Embryonic facial prominence (tissue), 1 donor: ENCODE data around the gene CLP1.
A peak's percentile ranks its signal among the peaks of the same experiment; 100 is the strongest.

Source experiments
- DNase-seq: peaks from one replicate; pipeline ENCODE4 v3.0.0-alpha.2; 2016; ENCODE audit errors: extremely low spot score

CLP1 gene

DNA sequence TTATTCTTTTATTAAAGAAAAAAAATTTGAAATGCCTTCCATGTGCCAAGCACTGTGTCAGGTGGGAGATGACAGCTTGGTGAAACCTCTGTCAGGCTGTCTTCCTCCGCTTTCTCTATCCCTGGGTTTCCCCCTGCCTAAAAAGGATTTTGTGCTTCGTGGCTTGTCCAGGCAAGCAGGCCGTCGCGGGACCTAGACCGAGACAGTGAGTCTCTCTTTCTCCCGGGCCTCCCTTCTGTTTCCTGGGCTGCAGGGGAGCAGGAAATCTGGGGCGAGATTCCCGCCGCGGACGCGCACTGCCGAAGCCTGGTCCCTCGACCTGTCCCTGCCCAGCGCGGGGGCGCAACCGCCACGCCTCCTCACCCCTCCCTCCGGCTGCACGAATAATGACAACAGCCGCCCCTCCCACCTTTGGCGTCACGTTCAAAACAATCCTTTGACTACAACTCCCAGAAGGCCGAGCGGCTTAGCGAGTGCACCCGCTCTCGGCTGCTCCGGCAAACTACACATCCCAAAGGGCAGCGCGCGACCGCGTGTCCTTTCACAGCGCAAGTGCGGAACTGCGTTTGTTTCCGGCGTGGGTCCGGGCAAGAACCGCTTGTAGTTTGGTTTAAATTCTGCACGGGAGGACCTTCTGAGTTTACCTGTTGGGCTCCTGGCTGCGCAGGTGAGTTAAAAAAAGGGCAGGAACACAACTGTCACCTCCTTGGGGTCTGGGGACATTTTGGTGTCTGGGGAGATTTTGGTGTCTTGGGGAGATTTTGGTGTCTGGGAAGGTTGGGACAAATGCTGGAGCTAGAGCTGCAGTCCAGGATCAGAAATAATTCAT, at the start of gene CLP1:
Gene CLP1 (plus strand): TSS at position 569 of the 829 bp plus-strand sequence. CDS start 1,715 bp downstream, outside the sequence.
- DNase-seq: peak; percentile 95

DNA sequence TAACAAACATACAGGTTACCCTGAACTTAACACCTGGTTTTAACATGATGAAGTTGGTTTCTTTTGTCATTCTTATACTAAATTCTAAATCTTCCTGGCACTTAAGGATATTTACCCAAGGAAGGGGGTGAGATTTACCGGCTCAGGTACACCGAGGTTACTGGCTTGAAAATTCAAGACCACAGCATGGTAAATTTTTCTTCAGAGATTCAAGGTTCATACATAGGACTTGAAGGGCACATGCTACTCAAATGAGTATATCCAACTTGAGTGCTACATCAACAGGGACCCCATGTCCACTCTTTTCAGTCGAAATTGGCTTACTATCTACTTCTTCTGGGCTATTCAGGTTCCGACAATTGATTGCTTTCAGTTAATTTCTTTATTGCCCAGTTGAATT, 47.4 kb upstream of the CLP1 start:
- DNase-seq: no peak

DNA sequence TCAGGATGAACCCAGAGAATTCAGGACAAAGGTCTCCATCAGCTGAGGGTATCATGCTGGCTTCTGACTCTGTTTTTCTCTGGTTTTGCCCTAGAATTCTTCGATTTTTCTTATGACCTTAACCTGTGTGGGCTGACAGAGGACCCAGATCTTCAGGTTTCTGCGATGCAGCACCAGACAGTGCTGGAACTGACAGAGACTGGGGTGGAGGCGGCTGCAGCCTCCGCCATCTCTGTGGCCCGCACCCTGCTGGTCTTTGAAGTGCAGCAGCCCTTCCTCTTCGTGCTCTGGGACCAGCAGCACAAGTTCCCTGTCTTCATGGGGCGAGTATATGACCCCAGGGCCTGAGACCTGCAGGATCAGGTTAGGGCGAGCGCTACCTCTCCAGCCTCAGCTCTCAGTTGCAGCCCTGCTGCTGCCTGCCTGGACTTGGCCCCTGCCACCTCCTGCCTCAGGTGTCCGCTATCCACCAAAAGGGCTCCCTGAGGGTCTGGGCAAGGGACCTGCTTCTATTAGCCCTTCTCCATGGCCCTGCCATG, 43.3 kb upstream of the CLP1 start:
- no peak for DNase-seq

DNA sequence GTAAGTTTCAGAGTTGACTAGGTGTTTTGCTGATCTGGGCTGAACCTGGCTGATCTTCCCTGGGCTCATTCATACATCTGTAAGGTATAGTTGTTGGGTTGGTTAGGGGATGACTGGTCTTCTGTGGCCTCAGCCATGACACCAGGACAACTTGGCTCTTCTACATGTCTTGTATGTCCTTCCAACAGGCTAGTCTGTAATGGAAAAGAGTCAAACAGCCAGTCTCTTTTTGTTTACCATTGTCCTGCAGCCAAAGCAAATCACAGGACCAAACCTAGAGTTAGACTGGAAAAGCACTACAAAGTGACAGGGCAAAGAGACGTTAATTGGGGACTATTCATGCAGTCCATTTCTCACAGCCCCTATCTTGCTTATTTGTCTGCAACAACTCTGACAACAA, 42.3 kb upstream of the CLP1 start:
- DNase-seq: no peak

DNA sequence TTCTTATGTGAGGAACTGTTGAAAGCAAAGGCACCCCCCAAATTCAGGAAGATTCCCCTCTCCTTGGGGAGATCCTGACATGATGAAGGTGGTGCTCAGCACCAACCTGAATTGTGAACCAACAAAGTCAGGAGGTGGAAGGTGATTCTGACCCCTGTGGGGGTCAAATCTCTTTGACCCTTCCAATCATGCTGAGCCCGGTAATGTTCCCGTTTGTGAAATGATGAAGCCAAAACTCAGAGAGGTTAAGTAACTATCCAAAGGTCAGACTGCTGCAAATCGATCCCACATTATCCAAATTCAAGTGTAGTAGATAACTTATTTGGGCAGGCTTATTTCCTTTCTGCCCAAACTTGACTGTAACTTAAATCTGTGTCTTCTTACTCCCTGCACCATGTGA, 41.0 kb upstream of the CLP1 start:
- no peak for DNase-seq

DNA sequence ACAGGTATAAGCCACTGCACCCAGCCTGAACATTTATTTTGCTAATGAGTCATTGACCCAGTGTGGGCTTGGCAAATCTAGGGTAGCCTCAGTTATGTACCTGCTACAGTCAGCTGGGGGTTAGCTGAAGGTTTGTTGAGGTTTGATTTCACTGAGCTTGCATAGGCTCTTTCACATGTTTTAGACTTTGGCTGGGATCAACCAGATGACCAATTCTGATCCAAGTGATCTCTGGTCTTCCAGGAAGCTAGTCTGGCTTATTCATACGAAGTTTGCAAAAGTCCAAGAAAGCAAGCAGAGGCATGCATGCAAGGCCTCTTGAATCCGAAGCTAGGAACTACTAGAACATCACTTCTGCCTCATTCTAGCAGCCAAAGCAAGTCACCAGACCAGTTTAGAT, 39.1 kb upstream of the CLP1 start:
- DNase-seq: no peak

DNA sequence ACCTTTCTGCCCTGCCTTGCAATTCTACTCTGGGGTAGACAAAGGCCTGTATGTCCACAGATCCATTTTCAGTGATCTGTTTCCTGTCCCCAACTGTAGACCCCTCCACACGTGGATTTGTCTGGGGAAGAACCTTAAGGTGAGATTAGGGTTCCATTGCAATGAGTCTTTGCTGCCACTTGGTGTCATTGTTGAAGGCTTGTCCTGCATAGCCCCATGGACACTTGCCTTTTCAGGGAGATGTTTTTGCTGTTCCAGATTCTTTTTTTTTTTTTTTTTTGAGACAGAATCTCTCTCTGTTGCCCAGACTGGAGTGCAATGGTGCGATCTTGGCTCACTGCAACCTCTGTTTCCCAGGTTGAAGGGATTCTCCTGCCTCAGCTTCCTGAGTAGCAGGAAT, 38.2 kb upstream of the CLP1 start:
- DNase-seq: no peak

DNA sequence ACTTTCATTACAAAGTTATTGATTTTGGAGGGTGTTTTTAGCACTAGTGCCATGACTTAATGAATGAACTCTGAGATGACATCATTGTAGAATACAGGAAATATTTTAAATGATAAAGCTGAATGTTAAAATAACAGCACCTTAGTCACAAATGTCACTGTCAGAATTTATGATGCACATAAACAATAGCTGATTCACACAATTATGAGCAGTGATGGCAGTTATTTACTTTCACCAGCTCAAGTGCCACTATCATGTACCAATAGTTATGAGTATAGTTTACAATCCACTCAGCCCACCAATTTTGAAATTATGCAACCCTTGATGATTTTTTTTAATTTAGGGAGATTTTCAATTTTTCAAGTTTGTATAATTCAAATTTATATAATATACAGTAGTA, 37.1 kb upstream of the CLP1 start:
- DNase-seq: no peak

DNA sequence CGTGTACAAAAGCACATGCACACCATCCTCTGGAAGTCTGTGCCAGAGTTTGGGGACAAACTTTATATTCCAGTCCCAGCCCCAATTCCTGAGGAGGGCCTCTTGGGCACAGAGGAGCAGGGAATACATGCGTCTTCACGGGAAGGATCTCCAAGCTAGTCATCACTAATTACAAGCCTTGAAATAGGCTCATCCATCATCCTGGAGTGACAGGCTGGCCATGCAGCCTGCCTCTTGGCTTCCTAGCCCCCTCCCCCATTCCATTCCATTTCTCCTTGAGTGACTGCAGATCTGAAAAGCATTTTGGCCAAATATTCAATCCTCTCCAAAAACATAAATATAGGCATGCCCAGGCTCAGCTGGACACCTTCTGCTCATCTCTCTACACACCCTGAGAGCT, 35.3 kb upstream of the CLP1 start:
- no peak for DNase-seq

DNA sequence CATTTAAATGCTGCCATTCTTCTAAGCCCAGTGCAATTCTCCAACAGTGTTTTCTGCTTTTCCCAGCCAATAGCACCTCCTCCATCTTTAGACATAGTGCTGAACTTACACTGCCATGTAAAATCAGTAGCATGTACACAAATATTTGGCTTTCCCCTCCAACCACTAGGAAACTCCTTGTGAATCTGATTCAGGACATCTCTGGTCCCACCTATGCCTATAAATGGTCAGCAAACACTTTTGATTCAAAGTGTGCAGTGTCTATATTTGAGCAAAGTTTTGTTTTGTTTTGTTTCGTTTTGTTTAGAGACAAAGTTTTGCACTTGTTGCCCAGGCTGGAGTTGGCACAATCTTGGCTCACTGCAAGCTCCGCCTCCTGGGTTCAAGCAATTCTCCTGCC, 32.7 kb upstream of the CLP1 start:
- no peak for DNase-seq

DNA sequence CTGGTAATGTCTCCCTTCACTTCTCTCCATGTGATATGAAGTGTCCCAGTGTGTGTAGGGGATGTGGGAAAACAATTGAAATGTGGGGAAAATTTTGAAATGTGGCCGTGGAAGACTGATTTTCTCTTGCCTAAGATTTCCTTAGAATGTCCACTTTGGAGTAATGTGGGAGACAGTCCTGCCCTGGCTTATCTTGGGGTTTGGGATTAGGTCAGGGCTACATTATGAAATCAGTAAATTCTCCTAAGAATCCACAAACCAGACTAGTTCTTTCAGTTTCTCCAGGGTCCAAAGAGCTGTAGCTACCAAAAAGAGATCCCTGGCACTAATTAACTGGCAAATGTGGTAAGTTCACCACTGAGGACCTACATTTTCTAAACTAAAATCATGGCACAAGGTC, 30.7 kb upstream of the CLP1 start:
- no peak for DNase-seq

DNA sequence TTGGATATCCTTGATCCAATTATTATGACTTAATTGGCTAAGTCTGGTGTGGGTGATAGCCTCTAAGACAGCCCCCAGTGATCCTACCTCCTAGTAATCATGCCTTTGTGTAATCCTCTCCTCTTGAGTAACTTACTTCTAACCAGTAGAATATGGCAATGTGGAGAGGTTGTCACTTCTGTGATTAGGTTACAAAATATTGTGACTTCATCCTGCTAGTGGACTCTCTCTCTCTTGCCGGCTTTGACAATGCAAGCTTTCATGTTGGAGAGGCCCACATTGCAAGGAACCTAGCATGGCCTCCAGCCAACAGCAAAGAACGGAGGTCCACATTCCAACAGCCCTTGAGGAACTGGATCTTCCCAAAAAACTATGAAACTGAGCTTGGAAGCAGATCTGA, 27.4 kb upstream of the CLP1 start:
- no peak for DNase-seq

DNA sequence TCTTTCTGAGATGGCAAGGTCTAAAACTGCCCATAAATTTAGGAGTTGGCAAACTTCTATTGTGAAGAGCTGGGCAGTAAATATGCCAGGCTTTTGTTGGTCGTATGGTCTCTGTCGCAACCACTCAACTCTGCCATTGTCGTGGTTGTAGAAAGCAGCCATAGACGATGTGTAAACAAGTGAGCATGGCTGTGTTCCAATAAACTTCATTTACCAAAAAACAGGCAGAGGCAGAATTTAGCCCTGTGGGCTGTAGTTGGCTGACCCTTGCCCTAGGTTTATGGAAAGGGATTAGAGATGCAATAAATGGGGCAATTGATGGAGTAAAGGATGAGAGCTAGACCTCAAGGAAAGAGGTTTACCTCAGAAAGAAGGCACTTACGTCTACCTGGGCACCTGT, 25.4 kb upstream of the CLP1 start:
- DNase-seq: no peak

DNA sequence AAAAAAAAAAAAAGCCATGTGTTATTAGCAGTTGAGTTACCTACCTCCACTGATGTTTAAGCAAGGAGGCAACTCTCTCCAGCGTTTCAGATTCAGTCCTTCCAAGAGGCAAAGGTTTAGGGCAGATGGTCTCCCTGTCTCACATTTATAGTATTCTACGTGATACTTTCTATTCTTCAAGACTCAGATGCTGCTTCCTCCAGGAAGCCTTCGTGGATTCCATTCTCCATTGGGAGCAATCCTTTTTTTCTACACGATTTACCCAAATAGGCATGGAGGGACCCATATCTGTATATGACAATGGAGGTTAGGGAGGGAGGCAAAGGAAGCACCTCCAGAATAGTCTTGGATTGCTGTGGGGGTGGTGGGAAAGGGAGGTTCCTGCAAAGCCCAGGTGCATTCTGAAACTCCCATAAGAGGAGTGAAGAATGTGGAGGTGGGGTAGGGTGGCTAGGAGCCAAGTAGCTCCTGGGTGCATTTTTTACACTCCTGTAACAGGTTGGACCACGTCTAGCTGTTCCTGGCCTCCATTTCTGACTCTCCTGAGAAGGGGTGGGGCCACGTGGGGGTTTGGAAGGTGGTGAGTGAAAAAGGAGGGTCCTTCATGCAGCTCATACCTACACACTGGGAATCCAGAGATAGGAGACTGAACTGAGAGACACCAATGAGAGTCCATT, 24.0 kb upstream of the CLP1 start:
- DNase-seq: no peak

DNA sequence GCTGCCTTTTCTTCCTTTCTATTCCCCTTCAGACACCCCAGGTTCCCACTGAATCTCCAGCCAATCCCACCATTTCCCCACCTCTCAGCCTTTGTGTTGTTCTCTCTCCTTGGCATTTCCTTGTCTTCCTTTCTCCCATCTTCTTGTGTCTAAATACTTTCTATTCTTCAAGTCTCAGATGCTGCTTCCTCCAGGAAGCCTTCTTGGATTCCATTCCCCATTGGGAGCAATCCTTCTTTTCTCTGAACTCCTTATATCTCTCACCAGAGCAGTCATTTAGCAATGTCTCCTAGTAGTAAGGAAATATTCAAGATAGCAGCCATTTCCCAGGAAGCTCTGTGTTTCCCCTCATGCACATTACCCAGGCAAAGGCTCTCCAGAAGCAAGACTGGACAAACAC, 23.3 kb upstream of the CLP1 start:
- DNase-seq: no peak

DNA sequence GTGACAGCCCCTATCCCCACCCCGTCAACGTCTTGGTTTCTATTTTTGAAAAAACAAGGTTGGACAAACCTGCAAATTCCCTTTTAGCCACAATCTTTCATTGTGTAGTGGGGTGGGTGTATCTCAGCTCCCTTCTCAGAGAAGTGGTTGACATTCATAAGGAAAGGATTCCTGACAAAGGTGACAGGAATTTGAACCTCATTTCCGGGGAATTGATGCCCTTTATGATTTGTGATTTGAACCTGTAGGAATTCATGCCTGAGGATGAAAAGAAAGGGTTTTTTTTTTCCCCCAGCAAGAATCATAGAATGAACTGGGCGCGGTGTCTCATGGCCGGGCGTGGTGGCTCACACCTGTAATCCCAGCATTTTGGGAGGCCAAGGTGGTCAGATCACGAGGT, 22.3 kb upstream of the CLP1 start:
- DNase-seq: no peak

DNA sequence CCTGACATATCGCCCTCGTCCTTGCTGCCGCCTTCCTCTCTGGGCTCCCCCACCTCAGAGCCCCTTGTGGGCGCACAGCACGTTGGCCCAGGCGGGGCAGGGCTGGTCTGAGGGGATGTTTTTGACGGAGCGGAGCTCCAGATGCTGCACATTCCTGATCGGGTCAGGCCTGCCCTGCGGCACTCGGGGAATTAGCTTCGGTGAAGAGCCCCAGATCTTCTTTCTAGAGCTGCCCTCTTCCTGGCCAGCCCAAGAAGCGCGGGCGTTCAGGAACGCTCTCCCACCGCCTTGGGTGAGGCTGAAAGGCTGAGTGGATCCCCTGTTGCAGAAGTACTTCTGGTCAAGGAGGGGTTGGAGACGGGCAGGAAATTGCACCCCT, 19.9 kb upstream of the CLP1 start:
- no peak for DNase-seq

DNA sequence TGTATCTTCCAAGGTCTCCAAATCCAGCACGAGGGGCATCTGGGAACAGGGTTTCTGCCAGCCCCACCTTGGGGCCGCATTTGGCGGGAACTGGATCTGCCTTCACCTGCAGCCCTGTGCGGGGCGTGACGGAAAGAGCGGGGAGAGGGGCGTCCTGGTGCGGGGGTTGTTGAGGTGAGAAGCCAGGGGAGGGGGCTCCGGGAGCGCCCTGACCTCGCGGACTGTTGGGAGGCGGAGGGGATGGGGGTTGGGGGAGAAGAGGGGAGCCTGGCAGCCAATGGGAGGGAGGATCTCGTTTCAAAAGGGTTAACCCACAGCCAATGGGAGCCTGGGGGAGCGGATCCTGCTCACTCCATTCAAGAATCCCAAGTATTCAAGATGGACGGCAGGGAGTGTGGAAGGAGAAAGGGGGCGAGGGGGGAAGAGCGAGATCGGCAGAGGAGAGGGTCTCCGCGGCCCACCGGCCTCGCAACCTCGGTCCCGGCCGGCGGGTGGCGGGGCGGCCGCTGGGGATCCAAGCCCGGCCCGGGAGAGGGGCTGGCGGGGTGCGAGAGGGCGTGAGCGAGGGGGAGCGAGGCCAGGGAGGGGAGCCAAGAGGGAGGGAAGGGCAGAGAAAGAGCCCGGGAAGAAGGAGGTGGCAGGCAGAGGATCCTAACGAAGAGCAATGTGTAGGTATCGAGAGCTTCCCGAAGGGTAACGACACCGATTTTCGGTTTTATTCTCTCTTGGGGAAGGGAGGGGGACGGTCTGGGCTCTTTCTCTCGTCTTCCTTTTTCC, 19.4 kb upstream of the CLP1 start:
- DNase-seq: peak; percentile 92

DNA sequence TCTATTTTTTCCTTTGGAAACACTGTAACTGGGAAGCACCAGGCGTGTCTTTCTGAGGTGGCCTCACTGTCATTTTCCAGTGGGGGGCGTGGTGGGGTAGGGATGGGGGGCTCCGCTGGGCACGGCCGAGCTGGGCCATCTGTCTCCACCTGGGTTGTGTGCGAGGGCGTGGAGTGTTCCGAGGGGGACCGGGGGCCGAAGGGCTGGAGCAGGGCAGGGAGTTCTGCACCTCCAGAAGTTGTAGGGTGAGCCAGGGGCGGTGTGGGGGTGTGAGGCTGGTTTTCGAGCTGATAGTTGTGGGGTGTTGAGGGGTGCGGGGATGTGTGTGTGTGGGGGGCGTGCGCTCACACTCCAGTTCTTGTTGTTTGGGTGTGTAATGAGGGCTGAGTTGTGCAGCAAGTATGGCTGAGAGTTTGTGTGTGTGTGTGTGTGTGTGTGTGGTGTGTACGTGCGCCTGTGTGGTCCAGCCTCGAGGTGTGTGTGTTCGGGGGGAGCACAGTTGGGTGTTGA, 18.7 kb upstream of the CLP1 start:
- DNase-seq: no peak

DNA sequence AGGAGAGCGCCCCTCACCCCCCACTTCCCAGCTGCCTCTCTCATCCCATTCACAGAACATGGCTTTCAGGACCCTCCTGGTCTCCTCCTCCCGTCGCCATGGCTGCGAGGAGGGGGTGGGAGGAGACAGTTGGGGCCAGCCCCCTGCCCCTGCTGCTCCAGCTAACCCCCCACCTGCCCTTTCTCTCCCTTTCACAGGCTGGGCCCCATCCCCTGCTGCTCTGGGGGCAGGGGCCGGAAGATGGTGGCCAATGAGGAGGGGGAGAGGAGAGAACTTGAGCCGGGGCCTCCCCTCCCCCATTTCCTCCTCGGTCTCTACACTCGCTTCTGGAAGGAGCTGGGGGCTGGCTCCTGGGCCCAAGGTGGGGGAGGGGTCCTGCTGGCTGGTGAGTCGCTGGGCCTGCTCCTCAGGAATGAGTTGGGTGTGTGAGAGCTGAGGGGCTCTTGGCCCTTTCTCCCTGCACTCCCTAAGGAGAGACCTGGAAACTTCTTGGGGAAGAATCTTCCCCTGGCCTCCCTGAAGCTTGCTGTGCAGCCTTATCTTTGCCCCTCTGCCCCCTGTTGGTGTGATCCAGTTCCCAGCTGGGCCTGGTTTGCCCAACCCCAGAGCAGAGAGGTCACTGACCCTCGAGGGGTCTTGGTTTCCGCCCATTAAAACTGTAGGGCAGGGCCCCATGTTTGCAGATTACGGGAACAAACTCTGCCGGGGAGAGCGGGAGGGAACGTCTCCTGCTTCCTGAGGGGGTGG, 18.1 kb upstream of the CLP1 start:
- peak; percentile 82 for DNase-seq

DNA sequence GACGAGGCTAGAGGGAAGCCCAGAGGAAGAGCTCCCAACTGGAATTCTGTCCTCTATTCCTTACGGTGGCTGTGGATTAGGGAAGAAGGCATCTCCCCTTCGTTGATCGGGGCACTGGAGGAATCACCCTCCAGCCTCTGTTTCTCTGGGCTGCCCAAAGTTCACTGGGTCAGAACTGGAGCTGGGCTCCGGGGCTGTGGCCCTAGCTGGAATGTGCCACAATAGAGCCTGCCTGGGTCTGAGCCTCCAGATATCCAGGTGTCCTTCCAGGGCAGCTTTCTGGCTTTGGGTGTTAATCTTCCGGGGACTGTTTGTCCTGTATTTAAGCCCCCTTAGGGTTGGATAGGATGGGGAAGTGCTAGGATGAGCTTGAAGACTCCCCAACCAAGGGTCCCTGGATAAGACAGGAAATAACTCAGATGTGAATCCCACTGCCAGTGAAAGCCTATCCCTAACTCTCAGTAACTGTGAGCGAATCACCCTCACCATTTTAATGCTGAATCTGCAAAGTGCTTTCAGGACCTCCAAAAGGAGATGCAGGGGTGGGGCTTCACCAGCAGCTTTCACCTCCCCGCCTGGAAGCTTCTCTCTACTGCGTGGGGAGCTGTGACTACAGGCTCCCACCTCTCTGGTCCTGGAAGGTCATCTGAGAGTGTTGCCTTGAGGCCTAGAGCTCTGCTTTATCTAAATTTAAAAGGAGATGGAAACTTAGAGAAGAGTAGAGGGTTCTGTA, 17.3 kb upstream of the CLP1 start:
- no peak for DNase-seq
